K562 (cell line): ENCODE results near the gene GNS. TPM values are rescaled to one million over a fixed set of nuclear protein-coding genes. Genes with fewer than 3 reads are reported as not detected.

Experiments
- ATAC-seq: fragments of 200-7000 bp; cut with Tn5 transposase; 3 replicates; pipeline ENCODE4 v1.9.1; 2020; ENCODE audit warnings: moderate library complexity
- BruUV-seq: library from RNA; stranded (reverse); fragments of 400-500 nt; replicated peaks from 2 replicates; lab custom pipeline; 2021; lab: Mats Ljungman, UMichigan
- CTCF ChIA-PET: fragments of 300-600 bp; formaldehyde crosslinking; extraction: SDS; loops from one replicate; lab custom pipeline; 2021; ENCODE audit warnings: low intra/inter-chr PET ratio; lab: Yijun Ruan, JAX
- POLR2A ChIA-PET: fragments of 300-600, 350-650 bp; sonication (Branson Sonifier 250); formaldehyde crosslinking; extraction: SDS; loops from one replicate; lab custom pipeline; 2021; ENCODE audit warnings: antibody characterized with exemption, inconsistent platforms; lab: Yijun Ruan, JAX
- DNase-seq, 4 experiments: peaks; one replicate each; pipeline versions ENCODE4 v3.0.0 to v3.0.0-alpha.2; 2011 to 2018; ENCODE audit warnings: low spot score in 3 of 4, mixed read lengths in 3 of 4; ENCODE audit errors: extremely low read depth in 1 of 4
- FAIRE-seq: peaks from 2 replicates; lab custom pipeline; 2011; peaks lifted over from hg19 to GRCh38; lab: Jason Lieb, UNC
- H2AFZ ChIP-seq: 2 replicates; pipeline ENCODE4 v1.6.0; 2011; ENCODE audit warnings: low read depth, low read length, control low read depth, inconsistent platforms
- H3K27ac ChIP-seq: fragments of 200-600 bp; 3 replicates; pipeline ENCODE4 v1.8.0; 2011; ENCODE audit warnings: low read depth, mild to moderate bottlenecking, control low read depth, inconsistent platforms, low read length, moderate library complexity, mixed read lengths; ENCODE audit errors: extremely low read depth
- H3K27me3 ChIP-seq, 2 experiments: fragments of 300-600 bp in 1 of 2; 2 replicates in 1 of 2; 3 replicates in 1 of 2; pipeline versions ENCODE4 v1.6.0 to v1.8.0; 2011; ENCODE audit warnings: inconsistent platforms in 2 of 2, low read length in 2 of 2, mild to moderate bottlenecking in 1 of 2, mixed read lengths in 1 of 2, moderate library complexity in 1 of 2; ENCODE audit not compliant: control insufficient read depth in 2 of 2, insufficient read depth in 2 of 2
- H3K36me3 ChIP-seq: fragments of 300-600 bp; 3 replicates; pipeline ENCODE4 v1.8.0; 2011; ENCODE audit warnings: mild to moderate bottlenecking, low read length, inconsistent platforms; ENCODE audit not compliant: control insufficient read depth, insufficient read depth
- H3K4me1 ChIP-seq, 2 experiments: fragments of 200-600 bp in 1 of 2; replicated peaks in 1 of 2; 2 replicates in 1 of 2; 3 replicates in 1 of 2; pipeline versions ENCODE4 v1.5.1 to v1.8.0; 2011; ENCODE audit warnings: inconsistent platforms in 2 of 2, low read length in 2 of 2, mild to moderate bottlenecking in 1 of 2, mixed read lengths in 1 of 2, moderate library complexity in 1 of 2; ENCODE audit not compliant: control insufficient read depth in 2 of 2, insufficient read depth in 2 of 2
- H3K4me2 ChIP-seq: 2 replicates; pipeline ENCODE4 v1.6.1; 2011; ENCODE audit warnings: low read length, control low read depth, inconsistent platforms, mixed read lengths; ENCODE audit not compliant: insufficient read depth
- H3K4me3 ChIP-seq: fragments of 200-600 bp; sonication (generic), shearing (Covaris generic); 2 replicates; pipeline ENCODE4 v1.5.1; 2016; ENCODE audit warnings: control low read depth, inconsistent platforms
- H3K79me2 ChIP-seq: fragments of 200-600 bp; 3 replicates; pipeline ENCODE4 v1.8.0; 2011; ENCODE audit warnings: low read length, inconsistent platforms; ENCODE audit not compliant: control insufficient read depth, insufficient read depth
- H3K9ac ChIP-seq, 2 experiments: 2 replicates each; pipeline versions ENCODE4 v1.6.0 to v1.6.1; 2011; ENCODE audit warnings: low read depth in 2 of 2, low read length in 2 of 2, control low read depth in 1 of 2, inconsistent platforms in 1 of 2, mild to moderate bottlenecking in 1 of 2, mixed read lengths in 1 of 2; ENCODE audit not compliant: insufficient read depth in 1 of 2
- H3K9me1 ChIP-seq: one replicate; pipeline ENCODE4 v1.6.0; 2011; ENCODE audit warnings: inconsistent platforms, mild to moderate bottlenecking, low read length, moderate library complexity; ENCODE audit not compliant: control insufficient read depth, insufficient read depth
- H3K9me3 ChIP-seq: replicated peaks from 2 replicates; pipeline ENCODE4 v1.5.1; 2011; ENCODE audit warnings: low read depth, low read length, inconsistent platforms; ENCODE audit not compliant: control insufficient read depth, insufficient read depth
- H4K20me1 ChIP-seq: replicated peaks from 2 replicates; pipeline ENCODE4 v1.6.1; 2011; ENCODE audit warnings: low read length, inconsistent platforms, mixed read lengths; ENCODE audit not compliant: control insufficient read depth, insufficient read depth
- CXXC5 ChIP-seq: fragments of 250-450 bp; sonication (Bioruptor Pico); IDR thresholded peaks from 2 replicates; pipeline ENCODE4 v1.8.0; 2022; ENCODE audit warnings: inconsistent platforms, mild to moderate bottlenecking, moderate library complexity
- EWSR1 ChIP-seq: fragments of 450-650 bp; IDR thresholded peaks from 2 replicates; pipeline ENCODE4 v1.6.1; 2018; ENCODE audit warnings: borderline replicate concordance, mild to moderate bottlenecking, low read depth, moderate library complexity; ENCODE audit not compliant: partially characterized antibody
- HEY1 ChIP-seq: fragments of 250-450 bp; sonication (Bioruptor Pico); IDR thresholded peaks from 2 replicates; pipeline ENCODE4 v1.5.0; 2020; ENCODE audit warnings: mild to moderate bottlenecking, moderate library complexity, borderline replicate concordance
- KLF10 ChIP-seq: fragments of 250-450 bp; sonication (Bioruptor Pico); IDR thresholded peaks from 2 replicates; pipeline ENCODE4 v1.6.1; 2021; ENCODE audit warnings: matching md5 sums
- LARP7 ChIP-seq: fragments of 450-650 bp; IDR thresholded peaks from 2 replicates; pipeline ENCODE4 v1.6.1; 2016
- POLR2AphosphoS5 ChIP-seq: IDR thresholded peaks from 2 replicates; pipeline ENCODE4 v1.6.1; 2011; ENCODE audit warnings: mild to moderate bottlenecking, low read depth, low read length, moderate library complexity; ENCODE audit not compliant: control insufficient read depth, insufficient read depth
- PRMT5 ChIP-seq: sonication (generic); formaldehyde crosslinking; IDR thresholded peaks from 2 replicates; pipeline ENCODE4 v1.5.0; 2020; ENCODE audit warnings: missing genetic modification reagents
- SRSF1 ChIP-seq: fragments of 200-400 bp; formaldehyde crosslinking; IDR thresholded peaks from 2 replicates; pipeline ENCODE4 v1.6.1; 2017; ENCODE audit warnings: mild to moderate bottlenecking, low read depth, low read length, moderate library complexity
- STAT5A ChIP-seq: IDR thresholded peaks from 2 replicates; pipeline ENCODE4 v1.6.1; 2012; ENCODE audit warnings: low read length, inconsistent platforms, borderline replicate concordance
- ZBTB1 ChIP-seq: sonication (generic); formaldehyde crosslinking; IDR thresholded peaks from 2 replicates; pipeline ENCODE4 v1.8.1; 2023; ENCODE audit warnings: missing genetic modification reagents, low read depth, mild to moderate bottlenecking, borderline replicate concordance
- ZC3H8 ChIP-seq: fragments of 450-650 bp; IDR thresholded peaks from 2 replicates; pipeline ENCODE4 v1.6.1; 2017
- in situ Hi-C: fragments of 300-500 bp; cut with MboI; formaldehyde crosslinking; loops from 4 replicates; pipeline ENCODE4 v1.15.0; 2018; ENCODE audit warnings: inconsistent platforms, mixed read lengths
- intact Hi-C: fragments of 100-400 bp; cut with micrococcal nuclease; formaldehyde crosslinking; loops from 2 replicates; pipeline ENCODE4 v1.14.2; 2022
- polyA plus RNA-seq, 8 experiments: library from polyadenylated mRNA; depleted of rRNA in 4 of 8; stranded (reverse) in 5 of 8; unstranded in 3 of 8; fragments of >200 nt; fragmentation: Nextera tagmentation in 2 of 8; fragmentation: Illumina TruSeq in 1 of 8; extraction: Ambion mirVana in 2 of 8; extraction: Trizol in 1 of 8; gene quantifications; 2 replicates each; pipeline versions ENCODE4 v1.2.1 to v1.2.3, GENCODE V29; 2011 to 2014; ENCODE audit warnings: inconsistent platforms in 1 of 8, missing spikeins in 1 of 8
- total RNA-seq, 7 experiments: library from RNA; depleted of rRNA in 6 of 7; stranded (reverse); fragments of >200 nt in 6 of 7; fragmentation: Illumina TruSeq in 2 of 7; extraction: Trizol in 2 of 7; gene quantifications; 2 replicates each; pipeline versions ENCODE4 v1.2.1 to v1.2.3, GENCODE V29; 2011 to 2021; ENCODE audit warnings: low replicate concordance in 1 of 7
- TF ChIP-seq, protein P1 (sequence below): fragments of 450-650 bp; IDR thresholded peaks from 2 replicates; pipeline ENCODE4 v1.6.1; 2016
- TF ChIP-seq, protein P2 (sequence below): sonication (generic); formaldehyde crosslinking; IDR thresholded peaks from 2 replicates; pipeline ENCODE4 v1.8.1; 2023; ENCODE audit warnings: missing genetic modification reagents, mild to moderate bottlenecking, borderline replicate concordance
- TF ChIP-seq, protein P3 (sequence below): fragments of 450-650 bp; formaldehyde crosslinking; IDR thresholded peaks from 2 replicates; pipeline ENCODE4 v1.4.0; 2022; ENCODE audit warnings: mild to moderate bottlenecking, moderate library complexity

Gene GNS
- total and polyA plus RNA-seq, 9 of the 15 experiments (the other 6 are each of a cell fraction or from before 2014, with no cell fraction given): 4.6 to 30.3 (median 18.9) TPM

DNA sequence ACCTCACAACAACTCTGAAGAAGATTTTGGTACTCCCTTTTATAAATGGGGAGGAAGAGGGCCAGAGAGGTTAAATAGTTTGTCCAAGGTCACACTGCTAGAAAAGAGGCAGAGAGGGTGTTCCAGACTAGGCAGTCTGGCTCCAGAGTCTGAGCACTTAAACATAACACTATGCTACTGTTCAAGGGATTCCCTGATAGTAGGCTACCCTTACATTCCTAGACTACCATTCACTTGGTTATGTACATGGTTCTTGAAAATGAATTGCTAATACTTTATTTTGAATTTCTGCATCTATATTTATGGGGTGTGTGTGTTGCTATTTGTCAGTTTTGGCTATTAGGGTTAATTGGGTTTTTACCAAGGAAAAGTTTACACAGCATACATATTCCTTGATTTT lies 7.2 kb downstream of the GNS start:
- H3K9me1 ChIP-seq: no peaks in the 10 kb centered on the region
- CTCF ChIA-PET: no interaction called here
- no peak overlapping the region for H2AFZ ChIP-seq
- H3K4me2 ChIP-seq: no peak overlapping the region
- H3K4me1 ChIP-seq: no peaks in the 10 kb centered on the region
- intact Hi-C loops (no loop called here), in situ Hi-C loops (no loop called here)
- no peak for TF ChIP-seq ZC3H8
- TF ChIP-seq CXXC5 (CRISPR knock-in tag): no peak
- TF ChIP-seq, protein P1, sequence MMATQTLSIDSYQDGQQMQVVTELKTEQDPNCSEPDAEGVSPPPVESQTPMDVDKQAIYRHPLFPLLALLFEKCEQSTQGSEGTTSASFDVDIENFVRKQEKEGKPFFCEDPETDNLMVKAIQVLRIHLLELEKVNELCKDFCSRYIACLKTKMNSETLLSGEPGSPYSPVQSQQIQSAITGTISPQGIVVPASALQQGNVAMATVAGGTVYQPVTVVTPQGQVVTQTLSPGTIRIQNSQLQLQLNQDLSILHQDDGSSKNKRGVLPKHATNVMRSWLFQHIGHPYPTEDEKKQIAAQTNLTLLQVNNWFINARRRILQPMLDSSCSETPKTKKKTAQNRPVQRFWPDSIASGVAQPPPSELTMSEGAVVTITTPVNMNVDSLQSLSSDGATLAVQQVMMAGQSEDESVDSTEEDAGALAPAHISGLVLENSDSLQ: no peak
- no peak for TF ChIP-seq KLF10
- no peak for TF ChIP-seq STAT5A
- TF ChIP-seq PRMT5 (CRISPR knock-in tag): no peak
- TF ChIP-seq ZBTB1: no peak
- TF ChIP-seq EWSR1: no peak
- TF ChIP-seq HEY1: no peak
- no peak for TF ChIP-seq POLR2AphosphoS5
- TF ChIP-seq SRSF1: no peak
- TF ChIP-seq, protein P2, sequence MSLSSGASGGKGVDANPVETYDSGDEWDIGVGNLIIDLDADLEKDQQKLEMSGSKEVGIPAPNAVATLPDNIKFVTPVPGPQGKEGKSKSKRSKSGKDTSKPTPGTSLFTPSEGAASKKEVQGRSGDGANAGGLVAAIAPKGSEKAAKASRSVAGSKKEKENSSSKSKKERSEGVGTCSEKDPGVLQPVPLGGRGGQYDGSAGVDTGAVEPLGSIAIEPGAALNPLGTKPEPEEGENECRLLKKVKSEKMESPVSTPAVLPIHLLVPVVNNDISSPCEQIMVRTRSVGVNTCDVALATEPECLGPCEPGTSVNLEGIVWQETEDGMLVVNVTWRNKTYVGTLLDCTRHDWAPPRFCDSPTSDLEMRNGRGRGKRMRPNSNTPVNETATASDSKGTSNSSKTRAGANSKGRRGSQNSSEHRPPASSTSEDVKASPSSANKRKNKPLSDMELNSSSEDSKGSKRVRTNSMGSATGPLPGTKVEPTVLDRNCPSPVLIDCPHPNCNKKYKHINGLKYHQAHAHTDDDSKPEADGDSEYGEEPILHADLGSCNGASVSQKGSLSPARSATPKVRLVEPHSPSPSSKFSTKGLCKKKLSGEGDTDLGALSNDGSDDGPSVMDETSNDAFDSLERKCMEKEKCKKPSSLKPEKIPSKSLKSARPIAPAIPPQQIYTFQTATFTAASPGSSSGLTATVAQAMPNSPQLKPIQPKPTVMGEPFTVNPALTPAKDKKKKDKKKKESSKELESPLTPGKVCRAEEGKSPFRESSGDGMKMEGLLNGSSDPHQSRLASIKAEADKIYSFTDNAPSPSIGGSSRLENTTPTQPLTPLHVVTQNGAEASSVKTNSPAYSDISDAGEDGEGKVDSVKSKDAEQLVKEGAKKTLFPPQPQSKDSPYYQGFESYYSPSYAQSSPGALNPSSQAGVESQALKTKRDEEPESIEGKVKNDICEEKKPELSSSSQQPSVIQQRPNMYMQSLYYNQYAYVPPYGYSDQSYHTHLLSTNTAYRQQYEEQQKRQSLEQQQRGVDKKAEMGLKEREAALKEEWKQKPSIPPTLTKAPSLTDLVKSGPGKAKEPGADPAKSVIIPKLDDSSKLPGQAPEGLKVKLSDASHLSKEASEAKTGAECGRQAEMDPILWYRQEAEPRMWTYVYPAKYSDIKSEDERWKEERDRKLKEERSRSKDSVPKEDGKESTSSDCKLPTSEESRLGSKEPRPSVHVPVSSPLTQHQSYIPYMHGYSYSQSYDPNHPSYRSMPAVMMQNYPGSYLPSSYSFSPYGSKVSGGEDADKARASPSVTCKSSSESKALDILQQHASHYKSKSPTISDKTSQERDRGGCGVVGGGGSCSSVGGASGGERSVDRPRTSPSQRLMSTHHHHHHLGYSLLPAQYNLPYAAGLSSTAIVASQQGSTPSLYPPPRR (CRISPR knock-in tag): no peak
- TF ChIP-seq LARP7: no peak
- TF ChIP-seq, protein P3, sequence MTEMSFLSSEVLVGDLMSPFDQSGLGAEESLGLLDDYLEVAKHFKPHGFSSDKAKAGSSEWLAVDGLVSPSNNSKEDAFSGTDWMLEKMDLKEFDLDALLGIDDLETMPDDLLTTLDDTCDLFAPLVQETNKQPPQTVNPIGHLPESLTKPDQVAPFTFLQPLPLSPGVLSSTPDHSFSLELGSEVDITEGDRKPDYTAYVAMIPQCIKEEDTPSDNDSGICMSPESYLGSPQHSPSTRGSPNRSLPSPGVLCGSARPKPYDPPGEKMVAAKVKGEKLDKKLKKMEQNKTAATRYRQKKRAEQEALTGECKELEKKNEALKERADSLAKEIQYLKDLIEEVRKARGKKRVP (CRISPR knock-in tag): no peak
- POLR2A ChIA-PET: no interaction called here
- H3K36me3 ChIP-seq: peaks cover 18% of the 10 kb centered on the region
- H3K79me2 ChIP-seq: no peaks in the 10 kb centered on the region
- no peaks in the 10 kb centered on the region for H4K20me1 ChIP-seq
- ATAC-seq: no peak
- no peak for FAIRE-seq
- H3K4me3 ChIP-seq: no peak overlapping the region
- no peaks in the 10 kb centered on the region for H3K27me3 ChIP-seq
- H3K27ac ChIP-seq: no peak overlapping the region
- no peak overlapping the region for H3K9ac ChIP-seq
- no peak for DNase-seq
- BruUV-seq: no TSS peak
- H3K9me3 ChIP-seq: no peaks in the 10 kb centered on the region
